Ovary (tissue), 9 donors: ENCODE results near the gene MPZL2. TPM values are rescaled to one million over a fixed set of nuclear protein-coding genes. Genes with fewer than 3 reads are reported as not detected.
"Not testable (repeated sequence)": the region's sequence is repeated elsewhere in the genome, so short reads cannot be mapped to it uniquely, and the experiment has no call there.

Source experiments
- DNase-seq, 5 donors: peaks; one replicate each; pipeline ENCODE4 v3.0.0-alpha.2; 2019 to 2020
- H3K27ac ChIP-seq, 2 donors: fragments of 200-600 bp; one replicate each; pipeline versions ENCODE4 v1.5.1 to v1.8.0; 2019 to 2022
- H3K27me3 ChIP-seq: fragments of 200-600 bp; one replicate; pipeline ENCODE4 v1.8.0; 2022
- H3K36me3 ChIP-seq: fragments of 200-600 bp; sonication (generic); one replicate; pipeline ENCODE4 v1.5.1; 2019
- H3K4me1 ChIP-seq: one replicate; pipeline ENCODE4 v1.8.1; 2013; ENCODE audit warnings: mild to moderate bottlenecking, moderate library complexity; ENCODE audit not compliant: insufficient read depth
- H3K4me3 ChIP-seq: fragments of 200-600 bp; sonication (generic); one replicate; pipeline ENCODE4 v1.5.1; 2017
- H3K9me3 ChIP-seq, 2 donors: fragments of 200-600 bp in 1 of 2; sonication (generic) in 1 of 2; one replicate each; pipeline versions ENCODE4 v1.5.1 to v1.8.1; 2013 to 2019; ENCODE audit warnings: mild to moderate bottlenecking in 1 of 2, moderate library complexity in 1 of 2
- CTCF ChIP-seq, 3 donors: fragments of 450-650 bp in 2 of 3; fragments of 200-600 bp in 1 of 3; IDR thresholded peaks; one replicate each; pipeline versions ENCODE4 v1.5.1 to v1.8.0; 2016 to 2022; ENCODE audit warnings: antibody characterized with exemption in 3 of 3, mild to moderate bottlenecking in 1 of 3
- EP300 ChIP-seq: sonication (generic); formaldehyde crosslinking; IDR thresholded peaks from one replicate; pipeline ENCODE4 v1.6.1; 2017; ENCODE audit warnings: antibody characterized with exemption
- POLR2A ChIP-seq: fragments of 450-650 bp; IDR thresholded peaks from one replicate; pipeline ENCODE4 v1.6.1; 2017; ENCODE audit warnings: antibody characterized with exemption, mild to moderate bottlenecking, moderate library complexity
- WGBS, 3 donors: extraction: QIAGEN DNeasy Blood & Tissue Kit in 1 of 3; methylation state at CpG; one replicate each; pipeline versions ENCODE4 v1.1.5 to v1.1.7; 2013 to 2017; 5-methylcytosine and 5-hydroxymethylcytosine counted together
- intact Hi-C, 4 donors: fragments of 100-400 bp; cut with DNase I; formaldehyde crosslinking; loops; one replicate each; pipeline versions ENCODE4 v1.11.0 to v1.15.1; 2022 to 2023
- polyA plus RNA-seq, 2 donors: library from polyadenylated mRNA; stranded (reverse); fragments of 200-250 nt in 1 of 2; fragments of 350-450 nt in 1 of 2; fragmentation: Illumina TruSeq in 1 of 2; extraction: RNeasy Lipid Tissue Mini Kit (QIAGEN cat#74804) in 1 of 2; gene quantifications; one replicate each; pipeline ENCODE4 v1.2.3, GENCODE V29; 2013 to 2014
- total RNA-seq, 7 donors: library from RNA; depleted of rRNA in 2 of 7; stranded (reverse); fragments of >200 nt in 2 of 7; fragmentation: NEBNext Ultra II Directional in 3 of 7; extraction: Animal tissue kit (Norgen Biotek cat#: 25700) in 3 of 7; gene quantifications; one replicate each; pipeline versions ENCODE4 v1.1.0 to v1.2.4, GENCODE V29; 2016 to 2023
- donor health status: DM: no; HTN: no; CAD: no; lungs with moderate emphysema.
- donor health status: DM: no; HTN: no; CAD: no.
- donor health status: Bipolar disorder and iron deficiency.
- donor health status: DM: yes; HTN: yes; CAD: no.
- donor health status: DM: no; HTN: no; CAD: no.
- donor health status: DM: yes; HTN: yes; CAD: no.

Gene MPZL2
- total and polyA plus RNA-seq, 9 donors = 4.4 to 42.5 (median 9.6) TPM

GRCh38 chr11:118310781-118311485, 46.8 kb upstream of the MPZL2 start:
- Histone ChIP-seq H3K27me3 (no peaks in the 10 kb centered on the region), H3K4me1 (no peaks in the 10 kb centered on the region), H3K9me3 (no peaks in the 10 kb centered on the region), H3K27ac (no peak overlapping the region), H3K4me3 (no peak overlapping the region), H3K36me3 (no peaks in the 10 kb centered on the region)
- DNase-seq = no peak
- TF ChIP-seq CTCF (IDR thresholded peaks at IDR 0.05) = no peak
- no peak for TF ChIP-seq EP300
- TF ChIP-seq POLR2A = no peak
- 28 to 49% (median 29%) methylated on average over 3 of the region's 3 CpGs for WGBS, 3 donors
- intact Hi-C loops = no loop called here

- no peak for DNase-seq
- no peaks in the 10 kb centered on the region for H3K4me1 ChIP-seq
- intact Hi-C loops = no loop called here
- H3K27ac ChIP-seq = no peak overlapping the region
- 73 to 87% (median 76%) methylated on average over 3 of the region's 3 CpGs for WGBS, 3 donors
- H3K4me3 ChIP-seq = no peak overlapping the region
- H3K36me3 ChIP-seq = no peaks in the 10 kb centered on the region
- no peak for TF ChIP-seq CTCF (IDR thresholded peaks at IDR 0.05)
- no peak for TF ChIP-seq EP300
- no peak for TF ChIP-seq POLR2A
- no peaks in the 10 kb centered on the region for H3K27me3 ChIP-seq
- no peaks in the 10 kb centered on the region for H3K9me3 ChIP-seq
Measured at GRCh38 chr11:118310271-118310670, 46.2 kb upstream of the MPZL2 start.

GRCh38 chr11:118308995-118309528, 45.0 kb upstream of the MPZL2 start:
- H3K27ac ChIP-seq, DNase-seq, H3K4me1 ChIP-seq, intact Hi-C loops, H3K4me3 ChIP-seq, H3K27me3 ChIP-seq, H3K36me3 ChIP-seq, H3K9me3 ChIP-seq: not testable (repeated sequence)
- WGBS, 3 donors = 80 to 87% (median 86%) methylated on average over 5 of the region's 5 CpGs

GRCh38 chr11:118306556-118306955, 42.5 kb upstream of the MPZL2 start:
- 84 to 90% (median 89%) methylated on average over 2 of the region's 2 CpGs for WGBS, 3 donors
- TF ChIP-seq POLR2A = no peak
- TF ChIP-seq EP300 = no peak
- TF ChIP-seq CTCF (IDR thresholded peaks at IDR 0.05) = no peak
- H3K9me3 ChIP-seq = no peaks in the 10 kb centered on the region
- no peak for DNase-seq
- H3K27me3 ChIP-seq = no peaks in the 10 kb centered on the region
- H3K27ac ChIP-seq = no peak overlapping the region
- intact Hi-C loops = no loop called here
- H3K4me1 ChIP-seq = no peaks in the 10 kb centered on the region
- no peaks in the 10 kb centered on the region for H3K36me3 ChIP-seq
- no peak overlapping the region for H3K4me3 ChIP-seq

- Histone ChIP-seq H3K4me3 (no peak overlapping the region), H3K27me3 (no peaks in the 10 kb centered on the region), H3K4me1 (no peaks in the 10 kb centered on the region), H3K36me3 (no peaks in the 10 kb centered on the region), H3K9me3 (no peaks in the 10 kb centered on the region), H3K27ac (no peak overlapping the region)
- 58 to 64% (median 60%) methylated on average over 8 of the region's 8 CpGs for WGBS, 3 donors
- intact Hi-C loops = no loop called here
- DNase-seq = no peak
- no peak for TF ChIP-seq POLR2A
- no peak for TF ChIP-seq EP300
- TF ChIP-seq CTCF (IDR thresholded peaks at IDR 0.05) = no peak
Measured at GRCh38 chr11:118305726-118306125, 41.6 kb upstream of the MPZL2 start.
